Measurements from ENCODE around the gene FGF5. TPM values are rescaled to one million over a fixed set of nuclear protein-coding genes. Genes with fewer than 3 reads are reported as not detected.
"Not testable (repeated sequence)": the region's sequence is repeated elsewhere in the genome, so short reads cannot be mapped to it uniquely, and the experiment has no call there.

The FGF5 gene
- total RNA-seq, 2 donors from 2014 or later = not detected

- Histone ChIP-seq H3K27me3 (replicated peaks; ENCODE audit: insufficient read depth) (peaks cover 5% of the 10 kb centered on the region), H3K27ac (no peak overlapping the region), H3K9me3 (no peaks in the 10 kb centered on the region), H3K36me3 (no peaks in the 10 kb centered on the region), H3K4me1 (ENCODE audit: control insufficient read depth in 1 of 2, low read depth in 2 of 2) (peaks cover 6 to 23% of the 10 kb centered on the region in 2 donors), H3K4me3 (no peak overlapping the region)
- ATAC-seq (ENCODE audit: insufficient number of reproducible peaks, low FRiP score, low read depth) (no peak), DNase-seq (ENCODE audit: low spot score) (no peak)
- no peak for TF ChIP-seq CTCF (IDR thresholded peaks at IDR 0.05)
These were observed 4.4 kb downstream of the FGF5 start for GRCh38 chr4:80270868-80271267.

GRCh38 chr4:80271801-80272200 lies 5.3 kb downstream of the FGF5 start:
- TF ChIP-seq CTCF (IDR thresholded peaks at IDR 0.05) = no peak
- ATAC-seq (ENCODE audit: insufficient number of reproducible peaks, low FRiP score, low read depth) = no peak
- no peak for DNase-seq (ENCODE audit: low spot score)
- Histone ChIP-seq H3K27me3 (replicated peaks; ENCODE audit: insufficient read depth) (peaks cover under 1% of the 10 kb centered on the region), H3K4me1 (ENCODE audit: control insufficient read depth in 1 of 2, low read depth in 2 of 2) (peaks cover 5 to 14% of the 10 kb centered on the region in 2 donors), H3K9me3 (no peaks in the 10 kb centered on the region), H3K4me3 (no peak overlapping the region), H3K27ac (no peak overlapping the region), H3K36me3 (no peaks in the 10 kb centered on the region)

- TF ChIP-seq CTCF (IDR thresholded peaks at IDR 0.05) = no peak
- DNase-seq (ENCODE audit: low spot score) = no peak
- Histone ChIP-seq H3K4me3 (no peak overlapping the region), H3K36me3 (no peaks in the 10 kb centered on the region), H3K9me3 (no peaks in the 10 kb centered on the region), H3K27me3 (replicated peaks; ENCODE audit: insufficient read depth) (no peaks in the 10 kb centered on the region), H3K4me1 (ENCODE audit: control insufficient read depth in 1 of 2, low read depth in 2 of 2) (no peaks in the 10 kb centered on the region), H3K27ac (no peak overlapping the region)
- ATAC-seq (ENCODE audit: insufficient number of reproducible peaks, low FRiP score, low read depth) = no peak
These were observed 10.5 kb downstream of the FGF5 start for GRCh38 chr4:80276931-80277330.

GRCh38 chr4:80279751-80280150 lies 13.3 kb downstream of the FGF5 start:
- Histone ChIP-seq H3K9me3 (no peaks in the 10 kb centered on the region), H3K27me3 (replicated peaks; ENCODE audit: insufficient read depth) (no peaks in the 10 kb centered on the region), H3K27ac (no peak overlapping the region), H3K4me3 (no peak overlapping the region), H3K4me1 (ENCODE audit: control insufficient read depth in 1 of 2, low read depth in 2 of 2) (no peaks in the 10 kb centered on the region), H3K36me3 (no peaks in the 10 kb centered on the region)
- DNase-seq (ENCODE audit: low spot score) (no peak), ATAC-seq (ENCODE audit: insufficient number of reproducible peaks, low FRiP score, low read depth) (no peak)
- no peak for TF ChIP-seq CTCF (IDR thresholded peaks at IDR 0.05)

- Histone ChIP-seq H3K27ac (no peak overlapping the region), H3K36me3 (no peaks in the 10 kb centered on the region), H3K9me3 (no peaks in the 10 kb centered on the region), H3K4me3 (no peak overlapping the region), H3K4me1 (ENCODE audit: control insufficient read depth in 1 of 2, low read depth in 2 of 2) (no peaks in the 10 kb centered on the region), H3K27me3 (replicated peaks; ENCODE audit: insufficient read depth) (no peaks in the 10 kb centered on the region)
- DNase-seq (ENCODE audit: low spot score) (no peak), ATAC-seq (ENCODE audit: insufficient number of reproducible peaks, low FRiP score, low read depth) (no peak)
- TF ChIP-seq CTCF (IDR thresholded peaks at IDR 0.05) = no peak
These were observed 20.0 kb downstream of the FGF5 start for GRCh38 chr4:80286451-80286850.

- not testable (repeated sequence) for H3K4me3 ChIP-seq; H3K27ac ChIP-seq; DNase-seq (ENCODE audit: low spot score); H3K27me3 ChIP-seq (replicated peaks; ENCODE audit: insufficient read depth); H3K9me3 ChIP-seq; ATAC-seq (ENCODE audit: insufficient number of reproducible peaks, low FRiP score, low read depth); H3K4me1 ChIP-seq (ENCODE audit: control insufficient read depth in 1 of 2, low read depth in 2 of 2); H3K36me3 ChIP-seq
These were observed 24.2 kb downstream of the FGF5 start for GRCh38 chr4:80290665-80291064.
